ENCODE data around the gene HTATSF1. TPM values are rescaled to one million over a fixed set of nuclear protein-coding genes. Genes with fewer than 3 reads are reported as not detected.

HTATSF1 gene
- total RNA-seq, 4 donors from 2014 or later = 37.5 to 53.1 (median 44.1) TPM

DNA sequence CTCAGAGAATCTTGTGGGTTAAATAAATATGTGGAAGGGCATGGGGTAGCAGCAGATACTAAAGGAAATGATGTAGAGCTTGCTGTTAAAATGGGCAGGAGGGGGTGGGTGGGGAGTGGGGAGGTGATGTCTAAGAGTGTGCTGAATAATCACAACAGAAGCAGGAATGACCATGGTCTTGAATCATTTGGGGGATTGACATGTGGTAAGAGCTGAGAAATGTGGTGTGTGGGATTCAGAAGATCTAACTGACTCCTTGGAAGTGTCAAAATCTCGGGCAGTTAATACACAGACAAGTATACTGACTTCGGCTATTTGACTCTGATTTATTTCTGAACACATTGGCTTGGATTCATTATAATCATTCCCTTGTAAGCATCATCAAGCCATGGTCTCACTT is 41.4 kb downstream of the HTATSF1 start:
- Histone ChIP-seq H3K4me3 (no peak overlapping the region), H3K27me3 (no peaks in the 10 kb centered on the region), H3K27ac (no peak overlapping the region), H3K4me1 (no peaks in the 10 kb centered on the region), H3K36me3 (no peaks in the 10 kb centered on the region), H3K9me3 (no peaks in the 10 kb centered on the region)
- TF ChIP-seq, protein P1, sequence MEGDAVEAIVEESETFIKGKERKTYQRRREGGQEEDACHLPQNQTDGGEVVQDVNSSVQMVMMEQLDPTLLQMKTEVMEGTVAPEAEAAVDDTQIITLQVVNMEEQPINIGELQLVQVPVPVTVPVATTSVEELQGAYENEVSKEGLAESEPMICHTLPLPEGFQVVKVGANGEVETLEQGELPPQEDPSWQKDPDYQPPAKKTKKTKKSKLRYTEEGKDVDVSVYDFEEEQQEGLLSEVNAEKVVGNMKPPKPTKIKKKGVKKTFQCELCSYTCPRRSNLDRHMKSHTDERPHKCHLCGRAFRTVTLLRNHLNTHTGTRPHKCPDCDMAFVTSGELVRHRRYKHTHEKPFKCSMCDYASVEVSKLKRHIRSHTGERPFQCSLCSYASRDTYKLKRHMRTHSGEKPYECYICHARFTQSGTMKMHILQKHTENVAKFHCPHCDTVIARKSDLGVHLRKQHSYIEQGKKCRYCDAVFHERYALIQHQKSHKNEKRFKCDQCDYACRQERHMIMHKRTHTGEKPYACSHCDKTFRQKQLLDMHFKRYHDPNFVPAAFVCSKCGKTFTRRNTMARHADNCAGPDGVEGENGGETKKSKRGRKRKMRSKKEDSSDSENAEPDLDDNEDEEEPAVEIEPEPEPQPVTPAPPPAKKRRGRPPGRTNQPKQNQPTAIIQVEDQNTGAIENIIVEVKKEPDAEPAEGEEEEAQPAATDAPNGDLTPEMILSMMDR (IDR thresholded peaks at IDR 0.05) = no peak
- TF ChIP-seq POLR2A (IDR thresholded peaks at IDR 0.05) (no peak), EP300 (IDR thresholded peaks at IDR 0.05) (no peak)
- 71 to 87% methylated on average over 2 of the region's 2 CpGs for WGBS, 2 donors
- no peak for DNase-seq (ENCODE audit: low spot score in 2 of 2)

DNA sequence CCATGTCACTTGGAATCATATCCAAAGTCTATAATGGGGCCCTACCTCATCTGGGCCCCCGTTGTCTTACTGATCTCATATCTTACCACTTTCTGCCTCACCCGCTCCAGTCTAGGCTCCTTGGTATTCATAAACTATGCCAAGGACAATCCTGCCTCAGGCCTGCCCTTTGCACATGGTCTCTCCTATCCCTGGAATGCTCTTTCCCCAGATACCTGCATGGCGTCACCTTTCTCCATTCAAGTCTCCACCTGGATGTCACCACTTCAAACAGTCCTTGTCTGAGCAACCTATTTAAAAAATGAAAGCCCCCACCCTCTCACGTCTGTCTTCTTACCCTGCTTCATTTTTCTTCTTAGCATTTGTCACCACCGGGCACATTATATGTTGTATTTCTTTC is 42.8 kb downstream of the HTATSF1 start:
- Histone ChIP-seq H3K4me3 (no peak overlapping the region), H3K4me1 (no peaks in the 10 kb centered on the region), H3K27ac (no peak overlapping the region), H3K9me3 (no peaks in the 10 kb centered on the region), H3K36me3 (no peaks in the 10 kb centered on the region), H3K27me3 (no peaks in the 10 kb centered on the region)
- WGBS, 2 donors = 74 to 93% methylated on average over 5 of the region's 5 CpGs
- no peak for DNase-seq (ENCODE audit: low spot score in 2 of 2)
- TF ChIP-seq, protein P1 (IDR thresholded peaks at IDR 0.05) = no peak
- no peak for TF ChIP-seq POLR2A (IDR thresholded peaks at IDR 0.05)
- TF ChIP-seq EP300 (IDR thresholded peaks at IDR 0.05) = no peak

DNA sequence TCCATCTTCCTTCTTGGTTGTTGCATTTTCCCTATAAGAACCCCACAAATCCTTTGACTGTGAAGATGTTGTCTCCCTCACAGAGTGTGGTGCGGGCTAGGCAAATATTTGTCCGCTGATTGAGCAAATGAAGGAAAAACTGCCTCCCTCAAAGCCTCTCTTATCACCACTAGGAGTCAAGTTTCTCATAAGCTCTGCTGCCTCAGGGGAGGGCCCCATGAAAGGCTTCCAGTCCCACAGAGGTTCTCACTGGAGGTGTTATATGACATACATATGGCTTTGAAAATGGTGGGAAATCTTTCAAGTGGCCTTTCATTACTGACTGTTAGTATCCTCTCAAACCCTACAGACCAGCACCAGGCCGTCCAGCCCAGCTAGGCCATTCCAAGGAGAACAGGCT is 43.9 kb downstream of the HTATSF1 start:
- no peaks in the 10 kb centered on the region for H3K36me3 ChIP-seq
- TF ChIP-seq EP300 (IDR thresholded peaks at IDR 0.05) = no peak
- no peak for TF ChIP-seq POLR2A (IDR thresholded peaks at IDR 0.05)
- TF ChIP-seq, protein P1 (IDR thresholded peaks at IDR 0.05) = no peak
- H3K27me3 ChIP-seq = no peaks in the 10 kb centered on the region
- DNase-seq (ENCODE audit: low spot score in 2 of 2) = no peak
- H3K27ac ChIP-seq = no peak overlapping the region
- no peak overlapping the region for H3K4me3 ChIP-seq
- WGBS, 2 donors = 64% methylated on average over 3 of the region's 3 CpGs; no CpG with 5 or more reads in 1 of the 2 donors
- no peaks in the 10 kb centered on the region for H3K4me1 ChIP-seq
- no peaks in the 10 kb centered on the region for H3K9me3 ChIP-seq

DNA sequence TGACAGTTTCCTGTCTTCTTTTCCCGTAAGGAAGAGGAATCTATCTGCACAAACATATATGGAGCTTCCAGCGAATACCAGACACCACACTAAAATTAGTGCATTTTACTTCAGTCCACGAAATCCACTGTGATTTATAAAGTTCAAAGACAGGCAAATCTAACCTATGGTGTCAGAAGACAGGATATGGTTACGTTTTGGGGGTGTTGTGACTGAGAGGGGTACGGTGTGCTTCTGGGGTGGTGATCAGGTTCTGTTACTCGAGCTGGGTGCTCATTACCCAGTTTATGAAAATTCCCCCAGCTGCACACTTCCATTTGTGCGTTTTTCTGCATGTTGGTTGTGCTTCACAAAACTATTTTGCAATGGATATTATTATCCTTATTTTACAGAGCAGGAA is 44.9 kb downstream of the HTATSF1 start:
- Histone ChIP-seq H3K4me3 (no peak overlapping the region), H3K27me3 (no peaks in the 10 kb centered on the region), H3K4me1 (no peaks in the 10 kb centered on the region), H3K27ac (no peak overlapping the region), H3K9me3 (no peaks in the 10 kb centered on the region), H3K36me3 (no peaks in the 10 kb centered on the region)
- DNase-seq (ENCODE audit: low spot score in 2 of 2) = no peak
- TF ChIP-seq POLR2A (IDR thresholded peaks at IDR 0.05) = no peak
- no peak for TF ChIP-seq EP300 (IDR thresholded peaks at IDR 0.05)
- TF ChIP-seq, protein P1 (IDR thresholded peaks at IDR 0.05) = no peak
- 62 to 79% methylated on average over 7 of the region's 7 CpGs for WGBS, 2 donors

DNA sequence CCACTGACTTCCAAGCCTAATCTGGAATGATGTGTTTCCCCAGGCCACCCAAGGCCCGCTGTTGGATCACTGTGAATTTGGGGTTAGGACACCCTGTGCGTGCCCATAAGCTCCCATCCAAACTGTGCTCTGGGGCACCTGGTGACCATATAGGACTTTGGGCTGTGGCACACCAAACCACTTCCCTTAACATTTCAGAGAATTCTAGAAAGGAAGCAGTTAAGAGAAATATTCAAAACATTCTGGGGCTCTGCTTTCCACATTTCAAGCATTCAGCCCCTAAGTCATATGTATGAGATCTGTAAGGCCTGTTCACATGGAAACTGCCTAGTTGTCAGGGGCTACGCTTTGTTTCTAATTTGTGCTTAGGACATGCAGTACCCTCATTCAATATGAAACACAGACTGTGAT is 49.0 kb downstream of the HTATSF1 start:
- DNase-seq (ENCODE audit: low spot score in 2 of 2) = no peak
- TF ChIP-seq POLR2A (IDR thresholded peaks at IDR 0.05) (no peak), EP300 (IDR thresholded peaks at IDR 0.05) (no peak)
- TF ChIP-seq, protein P1 (IDR thresholded peaks at IDR 0.05) = no peak
- WGBS, 2 donors = 70 to 83% methylated on average over 1 to 3 of the region's 3 CpGs
- no peak overlapping the region for H3K4me3 ChIP-seq
- H3K4me1 ChIP-seq = no peaks in the 10 kb centered on the region
- H3K9me3 ChIP-seq = no peaks in the 10 kb centered on the region
- no peaks in the 10 kb centered on the region for H3K27me3 ChIP-seq
- no peak overlapping the region for H3K27ac ChIP-seq
- no peaks in the 10 kb centered on the region for H3K36me3 ChIP-seq

Measured in tibial nerve (tissue), 4 donors.